Uterus (tissue), 2 donors: Measurements from ENCODE around the gene VEZT.

Source experiments
- CTCF ChIP-seq, 4 experiments: fragments of 200-600 bp in 2 of 4; fragments of 450-650 bp in 2 of 4; sonication (generic) in 2 of 4; IDR thresholded peaks; one replicate each; pipeline ENCODE4 v1.5.1; 2016 to 2019; ENCODE audit warnings: antibody characterized with exemption in 4 of 4, mild to moderate bottlenecking in 2 of 4, moderate library complexity in 1 of 4
- POLR2A ChIP-seq, 2 donors: fragments of 450-650 bp; IDR thresholded peaks; one replicate each; pipeline ENCODE4 v1.6.1; 2016; ENCODE audit warnings: antibody characterized with exemption in 2 of 2, mild to moderate bottlenecking in 1 of 2, moderate library complexity in 1 of 2

DNA sequence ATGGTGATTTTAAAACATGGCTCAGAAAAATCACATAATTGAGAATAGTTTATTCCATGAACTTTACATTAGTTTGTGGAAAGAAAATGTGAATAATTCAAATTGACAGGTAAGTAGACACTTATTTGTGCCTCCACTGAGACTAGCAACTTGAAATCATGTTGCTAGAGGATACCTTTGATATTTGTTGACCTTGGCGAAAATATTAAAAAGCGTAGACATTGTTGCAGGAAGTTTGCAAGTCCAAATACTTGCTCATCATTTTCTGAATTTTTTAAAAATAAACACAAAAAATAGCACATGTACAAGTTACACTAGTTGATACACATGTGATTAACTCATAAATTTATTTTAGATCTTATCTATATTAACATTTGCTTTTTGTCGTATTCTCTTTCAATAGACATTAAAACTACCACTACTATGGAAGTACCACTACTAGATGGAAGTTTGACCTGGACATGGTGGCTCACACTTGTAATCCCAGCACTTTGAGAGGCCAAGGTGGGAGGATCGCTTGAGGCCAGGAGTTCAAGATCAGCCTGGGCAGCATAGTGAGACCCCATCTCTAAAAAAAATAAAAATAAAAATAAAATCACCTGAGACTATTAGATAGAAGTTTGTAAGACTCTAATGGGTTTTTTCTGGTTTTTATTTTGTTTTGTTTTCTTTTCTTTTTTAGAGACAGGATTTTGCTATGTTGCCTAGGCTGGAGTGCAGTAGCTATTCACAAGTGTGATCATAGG is 24.3 kb downstream of the VEZT start:
- TF ChIP-seq POLR2A (IDR thresholded peaks at IDR 0.05) (no peak), CTCF (IDR thresholded peaks at IDR 0.05) (no peak)
